LNCaP clone FGC (cell line): ENCODE measurements around the gene ABCA3.

ENCODE experiments used
- DNase-seq: peaks from one replicate; pipeline ENCODE4 v3.0.0-alpha.2; 2011; ENCODE audit warnings: low read depth
- H3K4me3 ChIP-seq: 2 replicates; pipeline ENCODE4 v1.5.1; 2011; ENCODE audit warnings: mild to moderate bottlenecking, low read depth, low read length, control low read depth
- TF ChIP-seq, protein P1 (sequence below): IDR thresholded peaks from 2 replicates; pipeline ENCODE4 v1.5.1; 2012; ENCODE audit warnings: mild to moderate bottlenecking; ENCODE audit not compliant: control insufficient read depth, insufficient read depth; ENCODE audit errors: extremely low read depth

Gene ABCA3

DNA sequence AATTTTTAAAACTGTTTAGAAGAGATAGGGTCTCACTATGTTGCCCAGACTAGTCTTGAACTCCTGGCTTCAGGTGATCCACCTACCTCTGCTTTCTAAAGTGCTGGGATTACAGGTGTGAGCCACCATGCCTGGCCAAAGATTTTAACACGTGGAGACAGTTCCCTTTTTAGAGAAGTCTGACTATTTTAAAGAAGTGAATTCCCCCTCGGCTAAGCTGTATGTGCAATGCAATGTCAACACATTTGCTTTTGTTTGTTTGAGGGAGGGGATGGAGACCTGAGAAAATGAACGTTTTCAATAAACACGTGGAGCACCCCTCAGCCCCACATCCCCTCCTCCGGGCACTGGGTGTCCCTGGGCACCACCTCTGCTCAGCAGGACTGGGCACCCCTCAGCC lies 58.3 kb downstream of the ABCA3 start:
- no peak overlapping the region for H3K4me3 ChIP-seq
- no peak for DNase-seq
- TF ChIP-seq, protein P1, sequence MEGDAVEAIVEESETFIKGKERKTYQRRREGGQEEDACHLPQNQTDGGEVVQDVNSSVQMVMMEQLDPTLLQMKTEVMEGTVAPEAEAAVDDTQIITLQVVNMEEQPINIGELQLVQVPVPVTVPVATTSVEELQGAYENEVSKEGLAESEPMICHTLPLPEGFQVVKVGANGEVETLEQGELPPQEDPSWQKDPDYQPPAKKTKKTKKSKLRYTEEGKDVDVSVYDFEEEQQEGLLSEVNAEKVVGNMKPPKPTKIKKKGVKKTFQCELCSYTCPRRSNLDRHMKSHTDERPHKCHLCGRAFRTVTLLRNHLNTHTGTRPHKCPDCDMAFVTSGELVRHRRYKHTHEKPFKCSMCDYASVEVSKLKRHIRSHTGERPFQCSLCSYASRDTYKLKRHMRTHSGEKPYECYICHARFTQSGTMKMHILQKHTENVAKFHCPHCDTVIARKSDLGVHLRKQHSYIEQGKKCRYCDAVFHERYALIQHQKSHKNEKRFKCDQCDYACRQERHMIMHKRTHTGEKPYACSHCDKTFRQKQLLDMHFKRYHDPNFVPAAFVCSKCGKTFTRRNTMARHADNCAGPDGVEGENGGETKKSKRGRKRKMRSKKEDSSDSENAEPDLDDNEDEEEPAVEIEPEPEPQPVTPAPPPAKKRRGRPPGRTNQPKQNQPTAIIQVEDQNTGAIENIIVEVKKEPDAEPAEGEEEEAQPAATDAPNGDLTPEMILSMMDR, result no peak

DNA sequence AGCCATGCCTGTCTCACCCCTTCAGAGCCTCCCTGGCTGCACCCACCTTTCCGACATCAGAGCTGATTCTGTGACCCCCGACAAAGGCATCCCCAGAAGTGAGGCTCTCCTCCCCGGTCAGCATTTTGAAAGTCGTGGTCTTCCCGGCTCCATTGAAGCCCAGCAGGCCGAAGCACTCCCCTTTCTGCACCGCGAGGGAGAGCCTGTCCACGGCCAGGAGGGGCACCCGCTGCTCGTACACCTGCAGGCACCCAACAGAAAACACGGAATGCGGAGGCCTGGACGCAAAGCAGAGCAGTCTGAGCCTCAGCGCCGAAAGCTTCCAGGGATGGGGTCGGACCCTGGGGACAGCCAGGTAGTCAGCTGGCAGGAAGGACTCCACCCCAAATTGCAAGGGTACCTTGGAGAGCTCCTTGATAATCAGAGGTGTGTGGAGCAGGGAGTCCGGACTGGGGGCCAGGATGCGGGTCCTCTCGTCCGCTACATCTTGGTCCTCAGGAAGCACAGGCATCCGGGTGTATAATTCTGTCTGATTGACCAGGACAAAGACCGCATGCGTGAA lies 59.5 kb downstream of the ABCA3 start:
- no peak overlapping the region for H3K4me3 ChIP-seq
- TF ChIP-seq, protein P1, result no peak
- DNase-seq, result no peak

DNA sequence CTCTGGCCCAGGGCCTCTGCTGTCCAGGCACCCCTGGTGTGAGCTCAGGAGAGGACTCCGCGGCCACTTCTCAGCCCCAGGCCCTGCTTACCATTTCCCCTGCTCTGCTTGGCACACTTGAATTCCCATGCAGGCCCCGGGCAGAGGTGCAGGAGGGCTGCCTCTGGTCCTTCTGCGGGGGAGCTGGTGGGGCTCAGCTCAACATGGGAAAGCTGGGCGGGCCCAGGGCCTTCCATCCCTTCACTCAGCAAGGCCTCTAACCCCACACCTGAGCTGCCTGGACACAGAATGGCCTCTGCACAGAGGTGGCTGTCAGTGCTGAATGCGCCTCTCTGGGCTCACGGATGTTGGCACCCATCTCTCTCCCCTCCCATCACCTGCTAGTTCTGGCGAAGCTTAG lies 60.1 kb downstream of the ABCA3 start:
- DNase-seq, result no peak
- no peak overlapping the region for H3K4me3 ChIP-seq
- TF ChIP-seq, protein P1, result no peak

DNA sequence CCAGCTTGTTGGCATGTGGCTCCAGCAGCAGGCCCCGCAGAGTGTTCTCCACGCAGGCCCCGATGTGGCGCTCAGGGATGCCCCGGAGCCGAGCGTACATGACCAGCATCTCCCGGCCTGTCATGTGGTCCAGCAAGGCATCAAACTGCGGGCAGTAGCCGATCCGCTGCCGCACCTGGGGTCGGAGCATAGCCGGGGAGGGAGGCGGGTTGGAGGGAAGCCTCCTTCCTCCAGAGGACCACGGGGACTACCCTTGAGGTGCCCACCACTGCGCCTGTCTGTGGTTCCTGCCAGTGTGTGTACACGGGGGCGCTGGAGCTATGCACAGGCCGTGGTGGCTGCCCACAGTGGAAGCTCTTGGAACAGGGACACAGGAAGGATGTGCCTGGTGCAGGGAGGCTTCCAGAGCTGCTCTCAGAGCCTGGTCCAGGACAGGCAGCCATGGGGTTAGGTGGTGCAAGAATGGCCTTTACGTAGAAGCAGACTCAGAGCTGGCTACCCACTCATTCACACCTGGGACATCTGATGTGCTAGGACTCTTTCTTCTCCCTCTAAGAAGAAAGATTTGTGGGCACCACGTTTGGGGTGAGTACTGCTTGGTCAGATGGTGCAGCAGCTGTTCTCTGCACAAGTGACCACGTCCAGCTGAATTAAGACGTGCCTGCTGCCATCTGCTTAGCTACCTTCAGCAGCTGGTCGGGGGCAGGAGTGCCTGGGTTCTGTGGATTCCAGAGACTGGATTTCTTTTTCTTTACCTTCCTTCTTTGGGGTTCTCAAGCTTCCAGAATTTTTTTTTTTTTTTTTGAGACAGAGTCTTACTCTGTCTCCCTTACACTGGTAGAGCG lies 61.4 kb downstream of the ABCA3 start:
- DNase-seq, result no peak
- no peak overlapping the region for H3K4me3 ChIP-seq
- TF ChIP-seq, protein P1, result no peak

DNA sequence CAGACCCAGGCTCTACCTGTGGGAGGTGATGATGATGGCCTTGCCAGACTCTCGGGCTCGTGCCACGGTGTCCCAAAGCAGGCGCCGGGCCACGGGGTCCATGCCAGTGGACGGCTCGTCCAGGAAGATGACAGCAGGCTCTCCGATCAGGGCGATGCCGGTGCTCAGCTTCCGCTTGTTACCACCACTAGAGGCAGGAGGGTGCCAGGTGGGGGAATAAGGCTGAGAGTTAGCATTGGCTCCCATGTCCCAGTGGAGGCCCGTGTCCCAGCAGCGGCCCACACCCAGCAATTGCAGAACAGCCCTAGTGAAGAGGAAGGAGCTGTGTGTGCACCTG lies 62.3 kb downstream of the ABCA3 start:
- no peak overlapping the region for H3K4me3 ChIP-seq
- DNase-seq, result no peak
- TF ChIP-seq, protein P1, result no peak

DNA sequence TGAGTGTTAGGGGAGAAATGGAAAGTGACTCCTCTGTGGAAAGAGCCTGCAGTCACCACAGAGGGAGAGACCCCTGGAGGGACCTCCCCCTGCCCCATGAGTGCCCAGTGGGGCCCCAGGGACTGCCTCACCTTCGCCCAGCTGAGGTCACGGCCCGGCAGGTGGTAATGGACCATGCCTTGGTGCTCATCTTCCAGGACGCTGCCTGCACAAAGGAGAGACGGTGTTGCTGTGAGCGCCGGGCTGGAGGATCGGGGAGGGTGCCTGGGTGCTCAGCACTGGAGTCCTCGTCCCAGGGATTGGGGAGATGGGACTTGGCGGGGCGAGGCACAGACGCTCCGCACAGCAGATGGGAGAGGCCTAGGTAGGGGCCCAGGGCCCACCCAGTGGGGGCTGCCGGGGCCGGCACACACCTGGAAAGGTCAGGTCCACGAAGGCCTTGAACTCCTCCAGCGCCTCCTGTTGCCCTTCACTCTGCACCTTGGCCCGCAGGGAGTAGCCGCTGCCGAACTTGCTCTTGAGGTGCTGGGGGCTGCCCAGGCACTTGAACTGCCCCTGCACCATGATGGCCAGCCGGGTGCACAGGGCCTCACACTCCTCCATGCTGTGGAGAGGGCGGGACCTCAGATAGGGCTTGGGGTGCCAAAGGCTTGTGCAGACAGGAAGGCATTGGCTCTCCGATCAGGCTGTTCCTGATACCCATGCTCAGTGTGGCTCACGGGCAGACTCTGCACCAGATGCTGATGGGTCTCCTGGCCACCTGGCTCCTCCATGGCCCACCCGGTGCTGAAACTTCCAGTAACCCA lies 62.9 kb downstream of the ABCA3 start:
- no peak for DNase-seq
- H3K4me3 ChIP-seq, result no peak overlapping the region
- TF ChIP-seq, protein P1, result no peak
